Measurements from ENCODE around the gene THSD7B.

Gene THSD7B

GRCh38 chr2:137387044-137387443 lies 621.7 kb downstream of the THSD7B start:
- no peak overlapping the region for H3K4me2 ChIP-seq (ENCODE audit: insufficient read depth, low read length, poor library complexity, severe bottlenecking)
- H3K27ac ChIP-seq (replicated peaks; ENCODE audit: low read length), result no peak overlapping the region
- H3K18ac ChIP-seq (ENCODE audit: low read length), result no peak overlapping the region
- H2BK5ac ChIP-seq (ENCODE audit: low read length), result no peak overlapping the region
- no peaks in the 10 kb centered on the region for H3K79me1 ChIP-seq (ENCODE audit: low read depth, low read length)
- no peak for DNase-seq (ENCODE audit: low spot score)
- H2BK120ac ChIP-seq (ENCODE audit: low read depth, low read length), result no peak overlapping the region
- no peak overlapping the region for H3K14ac ChIP-seq (ENCODE audit: low read length)
- no peak overlapping the region for H3K4ac ChIP-seq (ENCODE audit: low read length)
- no peak overlapping the region for H2AK5ac ChIP-seq (ENCODE audit: low read depth, low read length)
- WGBS, 2 donors (ENCODE audit: extremely low coverage in 2 of 2, insufficient read length in 2 of 2, insufficient replicate concordance in 1 of 2), result no CpG with 5 or more reads among the region's 2 CpGs
- H3K23ac ChIP-seq (ENCODE audit: low read depth, low read length, poor library complexity), result no peak overlapping the region
- no peak overlapping the region for H2AFZ ChIP-seq (ENCODE audit: low read length)
- H3K27me3 ChIP-seq (ENCODE audit: control insufficient read depth in 3 of 3, insufficient read depth in 3 of 3, low read depth in 1 of 3, low read length in 3 of 3), result no peaks in the 10 kb centered on the region
- no peak overlapping the region for H2BK12ac ChIP-seq (ENCODE audit: low read length)
- no peak overlapping the region for H3K4me3 ChIP-seq (ENCODE audit: low read length in 2 of 2)
- H3K9ac ChIP-seq (ENCODE audit: low read depth, low read length, poor library complexity), result no peak overlapping the region
- H4K91ac ChIP-seq (ENCODE audit: low read depth, low read length, poor library complexity), result no peak overlapping the region
- no peak overlapping the region for H2BK15ac ChIP-seq (ENCODE audit: low read length)
- no peaks in the 10 kb centered on the region for H3K36me3 ChIP-seq (replicated peaks in 1 of 2; ENCODE audit: control insufficient read depth in 2 of 2, insufficient read depth in 2 of 2, low read length in 2 of 2)
- no peaks in the 10 kb centered on the region for H3K4me1 ChIP-seq (ENCODE audit: control insufficient read depth in 2 of 2, insufficient read depth in 1 of 2, low read depth in 1 of 2, low read length in 2 of 2)
- no peak overlapping the region for H4K8ac ChIP-seq (ENCODE audit: low read depth, low read length)
- peaks cover 0 to 12% of the 10 kb centered on the region in 2 donors for H3K9me3 ChIP-seq (replicated peaks in 1 of 2; ENCODE audit: control insufficient read depth in 2 of 2, insufficient read depth in 1 of 2, low read depth in 1 of 2, low read length in 2 of 2)

DNA sequence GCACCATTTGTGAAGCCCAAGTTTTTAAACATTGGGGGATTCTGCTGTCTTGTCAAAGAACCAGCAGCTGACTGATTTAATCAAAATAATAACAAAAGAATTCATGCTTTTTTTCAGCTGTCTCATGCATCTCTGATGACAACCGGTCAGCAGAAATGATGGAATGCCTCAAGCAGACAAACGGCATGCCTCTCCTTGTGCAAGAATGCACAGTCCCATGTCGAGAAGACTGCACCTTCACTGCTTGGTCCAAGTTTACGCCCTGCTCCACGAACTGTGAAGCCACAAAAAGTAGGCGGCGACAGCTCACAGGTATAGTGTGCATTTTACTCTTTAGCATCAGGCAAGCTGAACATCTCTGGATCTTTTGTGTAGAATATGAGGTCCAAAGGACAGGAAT lies 640.2 kb downstream of the THSD7B start:
- Histone ChIP-seq H3K4me2 (ENCODE audit: insufficient read depth, low read length, poor library complexity, severe bottlenecking) (no peak overlapping the region), H3K23ac (ENCODE audit: low read depth, low read length, poor library complexity) (no peak overlapping the region), H3K4ac (ENCODE audit: low read length) (no peak overlapping the region), H3K9me3 (replicated peaks in 1 of 2; ENCODE audit: control insufficient read depth in 2 of 2, insufficient read depth in 1 of 2, low read depth in 1 of 2, low read length in 2 of 2) (peaks cover 0 to 2% of the 10 kb centered on the region in 2 donors), H2BK15ac (ENCODE audit: low read length) (no peak overlapping the region), H4K91ac (ENCODE audit: low read depth, low read length, poor library complexity) (no peak overlapping the region), H3K27me3 (ENCODE audit: control insufficient read depth in 3 of 3, insufficient read depth in 3 of 3, low read depth in 1 of 3, low read length in 3 of 3) (no peaks in the 10 kb centered on the region), H3K36me3 (replicated peaks in 1 of 2; ENCODE audit: control insufficient read depth in 2 of 2, insufficient read depth in 2 of 2, low read length in 2 of 2) (no peaks in the 10 kb centered on the region), H2AK5ac (ENCODE audit: low read depth, low read length) (no peak overlapping the region), H3K14ac (ENCODE audit: low read length) (peak overlapping the region; percentile 94), H3K18ac (ENCODE audit: low read length) (no peak overlapping the region), H3K4me3 (ENCODE audit: low read length in 2 of 2) (no peak overlapping the region), H2BK120ac (ENCODE audit: low read depth, low read length) (no peak overlapping the region), H2BK5ac (ENCODE audit: low read length) (no peak overlapping the region), H3K9ac (ENCODE audit: low read depth, low read length, poor library complexity) (no peak overlapping the region), H3K4me1 (ENCODE audit: control insufficient read depth in 2 of 2, insufficient read depth in 1 of 2, low read depth in 1 of 2, low read length in 2 of 2) (no peaks in the 10 kb centered on the region), H3K79me1 (ENCODE audit: low read depth, low read length) (no peaks in the 10 kb centered on the region), H4K8ac (ENCODE audit: low read depth, low read length) (no peak overlapping the region), H2AFZ (ENCODE audit: low read length) (no peak overlapping the region), H3K27ac (replicated peaks; ENCODE audit: low read length) (no peak overlapping the region), H2BK12ac (ENCODE audit: low read length) (no peak overlapping the region)
- no peak for DNase-seq (ENCODE audit: low spot score)
- WGBS, 2 donors (ENCODE audit: extremely low coverage in 2 of 2, insufficient read length in 2 of 2, insufficient replicate concordance in 1 of 2), result no CpG with 5 or more reads among the region's 7 CpGs

DNA sequence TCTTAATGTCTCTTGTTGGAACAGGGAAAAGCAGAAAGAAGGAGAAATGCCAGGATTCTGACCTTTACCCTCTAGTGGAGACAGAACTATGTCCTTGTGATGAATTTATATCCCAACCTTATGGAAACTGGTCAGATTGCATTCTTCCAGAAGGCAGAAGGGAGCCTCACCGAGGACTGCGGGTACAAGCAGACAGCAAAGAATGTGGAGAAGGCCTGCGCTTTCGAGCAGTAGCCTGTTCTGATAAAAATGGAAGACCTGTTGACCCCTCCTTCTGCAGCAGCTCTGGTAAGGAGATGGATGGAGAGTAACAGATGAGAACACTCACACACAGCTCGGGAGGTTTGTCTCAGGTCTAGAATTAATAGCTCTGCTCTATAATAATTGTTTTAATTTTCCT lies 646.2 kb downstream of the THSD7B start:
- Histone ChIP-seq H3K27me3 (ENCODE audit: control insufficient read depth in 3 of 3, insufficient read depth in 3 of 3, low read depth in 1 of 3, low read length in 3 of 3) (no peaks in the 10 kb centered on the region), H3K23ac (ENCODE audit: low read depth, low read length, poor library complexity) (no peak overlapping the region), H3K36me3 (replicated peaks in 1 of 2; ENCODE audit: control insufficient read depth in 2 of 2, insufficient read depth in 2 of 2, low read length in 2 of 2) (no peaks in the 10 kb centered on the region), H3K9me3 (replicated peaks in 1 of 2; ENCODE audit: control insufficient read depth in 2 of 2, insufficient read depth in 1 of 2, low read depth in 1 of 2, low read length in 2 of 2) (no peaks in the 10 kb centered on the region), H4K8ac (ENCODE audit: low read depth, low read length) (no peak overlapping the region), H3K4me3 (ENCODE audit: low read length in 2 of 2) (no peak overlapping the region), H2BK12ac (ENCODE audit: low read length) (no peak overlapping the region), H3K4me1 (ENCODE audit: control insufficient read depth in 2 of 2, insufficient read depth in 1 of 2, low read depth in 1 of 2, low read length in 2 of 2) (no peaks in the 10 kb centered on the region), H3K79me1 (ENCODE audit: low read depth, low read length) (no peaks in the 10 kb centered on the region), H3K18ac (ENCODE audit: low read length) (no peak overlapping the region), H3K4ac (ENCODE audit: low read length) (no peak overlapping the region), H2BK15ac (ENCODE audit: low read length) (no peak overlapping the region), H3K27ac (replicated peaks; ENCODE audit: low read length) (no peak overlapping the region), H2BK5ac (ENCODE audit: low read length) (no peak overlapping the region), H3K9ac (ENCODE audit: low read depth, low read length, poor library complexity) (no peak overlapping the region), H2BK120ac (ENCODE audit: low read depth, low read length) (no peak overlapping the region), H3K14ac (ENCODE audit: low read length) (no peak overlapping the region), H4K91ac (ENCODE audit: low read depth, low read length, poor library complexity) (no peak overlapping the region), H2AK5ac (ENCODE audit: low read depth, low read length) (no peak overlapping the region), H2AFZ (ENCODE audit: low read length) (no peak overlapping the region), H3K4me2 (ENCODE audit: insufficient read depth, low read length, poor library complexity, severe bottlenecking) (no peak overlapping the region)
- WGBS, 2 donors (ENCODE audit: extremely low coverage in 2 of 2, insufficient read length in 2 of 2, insufficient replicate concordance in 1 of 2), result no CpG with 5 or more reads among the region's 5 CpGs
- no peak for DNase-seq (ENCODE audit: low spot score)

DNA sequence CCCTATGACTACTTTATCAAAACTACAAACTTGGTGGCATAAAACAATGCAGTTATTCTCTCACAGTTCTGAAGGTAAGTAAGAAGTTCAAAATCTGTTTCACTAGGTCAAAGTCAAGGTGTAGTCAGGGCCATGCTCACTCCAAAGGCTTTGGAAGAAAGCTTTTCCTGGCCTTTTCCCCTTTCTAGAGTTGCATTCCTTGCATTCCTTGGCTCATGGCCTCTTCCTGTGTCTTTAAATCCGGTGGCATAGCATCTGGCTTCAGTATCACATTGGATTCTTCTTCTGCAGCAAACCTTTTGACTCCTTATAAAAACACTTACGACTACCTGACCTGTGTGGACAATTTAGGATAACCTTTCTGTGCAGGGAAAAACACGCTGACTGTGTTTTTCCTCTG lies 655.4 kb downstream of the THSD7B start:
- no peak overlapping the region for H3K9ac ChIP-seq (ENCODE audit: low read depth, low read length, poor library complexity)
- no peak overlapping the region for H2BK15ac ChIP-seq (ENCODE audit: low read length)
- no peak overlapping the region for H2BK120ac ChIP-seq (ENCODE audit: low read depth, low read length)

More for the DNA sequence above, 655.4 kb downstream of the THSD7B start:
- Histone ChIP-seq H2AFZ (ENCODE audit: low read length) (no peak overlapping the region), H2BK12ac (ENCODE audit: low read length) (no peak overlapping the region), H3K4me3 (ENCODE audit: low read length in 2 of 2) (no peak overlapping the region), H3K27me3 (ENCODE audit: control insufficient read depth in 3 of 3, insufficient read depth in 3 of 3, low read depth in 1 of 3, low read length in 3 of 3) (no peaks in the 10 kb centered on the region), H3K4ac (ENCODE audit: low read length) (no peak overlapping the region), H3K14ac (ENCODE audit: low read length) (no peak overlapping the region), H3K79me1 (ENCODE audit: low read depth, low read length) (no peaks in the 10 kb centered on the region), H3K23ac (ENCODE audit: low read depth, low read length, poor library complexity) (no peak overlapping the region), H3K4me1 (ENCODE audit: control insufficient read depth in 2 of 2, insufficient read depth in 1 of 2, low read depth in 1 of 2, low read length in 2 of 2) (no peaks in the 10 kb centered on the region), H4K8ac (ENCODE audit: low read depth, low read length) (no peak overlapping the region), H4K91ac (ENCODE audit: low read depth, low read length, poor library complexity) (no peak overlapping the region), H3K18ac (ENCODE audit: low read length) (no peak overlapping the region), H3K4me2 (ENCODE audit: insufficient read depth, low read length, poor library complexity, severe bottlenecking) (no peak overlapping the region), H3K36me3 (replicated peaks in 1 of 2; ENCODE audit: control insufficient read depth in 2 of 2, insufficient read depth in 2 of 2, low read length in 2 of 2) (no peaks in the 10 kb centered on the region), H2AK5ac (ENCODE audit: low read depth, low read length) (no peak overlapping the region), H3K27ac (replicated peaks; ENCODE audit: low read length) (no peak overlapping the region), H2BK5ac (ENCODE audit: low read length) (no peak overlapping the region), H3K9me3 (replicated peaks in 1 of 2; ENCODE audit: control insufficient read depth in 2 of 2, insufficient read depth in 1 of 2, low read depth in 1 of 2, low read length in 2 of 2) (peaks cover 0 to 1% of the 10 kb centered on the region in 2 donors)
- WGBS, 2 donors (ENCODE audit: extremely low coverage in 2 of 2, insufficient read length in 2 of 2, insufficient replicate concordance in 1 of 2), result no CpG with 5 or more reads among the region's 3 CpGs
- no peak for DNase-seq (ENCODE audit: low spot score)
